Skeletal muscle satellite cell (primary cell): ENCODE results near the gene ZBTB34.

ENCODE experiments used
- H3K27me3 ChIP-seq: 2 replicates; pipeline ENCODE4 v1.7.0; 2013; ENCODE audit warnings: low read length; ENCODE audit not compliant: control insufficient read depth, insufficient read depth
- H3K36me3 ChIP-seq: 2 replicates; pipeline ENCODE4 v1.7.0; 2013; ENCODE audit warnings: mild to moderate bottlenecking, control low read depth, low read length; ENCODE audit not compliant: insufficient read depth
- H3K4me1 ChIP-seq: 2 replicates; pipeline ENCODE4 v1.7.0; 2013; ENCODE audit warnings: low read length; ENCODE audit not compliant: control insufficient read depth, insufficient read depth
- H3K4me2 ChIP-seq: 2 replicates; pipeline ENCODE4 v1.7.0; 2013; ENCODE audit warnings: mild to moderate bottlenecking, low read length
- H3K4me3 ChIP-seq: 2 replicates; pipeline ENCODE4 v1.7.0; 2013; ENCODE audit warnings: low read length
- H3K9ac ChIP-seq: 2 replicates; pipeline ENCODE4 v1.7.0; 2013; ENCODE audit warnings: mild to moderate bottlenecking, low read depth, low read length, moderate library complexity
- H3K9me3 ChIP-seq: replicated peaks from 2 replicates; pipeline ENCODE4 v1.7.0; 2013; ENCODE audit warnings: mild to moderate bottlenecking, control low read depth, low read length

ZBTB34 gene

GRCh38 chr9:126880947-126881332 is 20.5 kb downstream of the ZBTB34 start:
- no peak overlapping the region for H3K4me2 ChIP-seq
- no peaks in the 10 kb centered on the region for H3K4me1 ChIP-seq
- H3K9me3 ChIP-seq = no peaks in the 10 kb centered on the region
- peaks cover 30% of the 10 kb centered on the region for H3K36me3 ChIP-seq
- H3K9ac ChIP-seq = no peak overlapping the region
- no peak overlapping the region for H3K4me3 ChIP-seq
- no peaks in the 10 kb centered on the region for H3K27me3 ChIP-seq

- Histone ChIP-seq H3K4me2 (no peak overlapping the region), H3K9me3 (no peaks in the 10 kb centered on the region), H3K27me3 (no peaks in the 10 kb centered on the region), H3K36me3 (peaks cover 30% of the 10 kb centered on the region), H3K4me3 (no peak overlapping the region), H3K9ac (no peak overlapping the region), H3K4me1 (no peaks in the 10 kb centered on the region)
Observed at GRCh38 chr9:126882746-126883145, 22.3 kb downstream of the ZBTB34 start.

GRCh38 chr9:126883636-126884035 is 23.2 kb downstream of the ZBTB34 start:
- Histone ChIP-seq H3K27me3 (no peaks in the 10 kb centered on the region), H3K9ac (no peak overlapping the region), H3K4me3 (no peak overlapping the region), H3K4me1 (no peaks in the 10 kb centered on the region), H3K9me3 (no peaks in the 10 kb centered on the region), H3K4me2 (no peak overlapping the region), H3K36me3 (peaks cover 30% of the 10 kb centered on the region)

GRCh38 chr9:126885131-126885641 is 24.7 kb downstream of the ZBTB34 start:
- Histone ChIP-seq H3K4me2 (no peak overlapping the region), H3K27me3 (no peaks in the 10 kb centered on the region), H3K9me3 (no peaks in the 10 kb centered on the region), H3K9ac (no peak overlapping the region), H3K4me1 (no peaks in the 10 kb centered on the region), H3K36me3 (peaks cover 20% of the 10 kb centered on the region), H3K4me3 (no peak overlapping the region)

- Histone ChIP-seq H3K36me3 (peaks cover 10% of the 10 kb centered on the region), H3K4me2 (no peak overlapping the region), H3K4me3 (no peak overlapping the region), H3K9me3 (no peaks in the 10 kb centered on the region), H3K4me1 (no peaks in the 10 kb centered on the region), H3K27me3 (no peaks in the 10 kb centered on the region), H3K9ac (no peak overlapping the region)
Observed at GRCh38 chr9:126886034-126886822, 25.8 kb downstream of the ZBTB34 start.

GRCh38 chr9:126886897-126887296 is 26.5 kb downstream of the ZBTB34 start:
- Histone ChIP-seq H3K4me2 (no peak overlapping the region), H3K27me3 (no peaks in the 10 kb centered on the region)

GRCh38 chr9:126891676-126892075 is 31.2 kb downstream of the ZBTB34 start:
- H3K27me3 ChIP-seq = no peaks in the 10 kb centered on the region

More at GRCh38 chr9:126886897-126887296, 26.5 kb downstream of the ZBTB34 start:
- Histone ChIP-seq H3K4me3 (no peak overlapping the region), H3K9ac (no peak overlapping the region), H3K4me1 (no peaks in the 10 kb centered on the region), H3K36me3 (peaks cover 7% of the 10 kb centered on the region), H3K9me3 (no peaks in the 10 kb centered on the region)

GRCh38 chr9:126893079-126893478 is 32.6 kb downstream of the ZBTB34 start:
- no peaks in the 10 kb centered on the region for H3K4me1 ChIP-seq
- H3K27me3 ChIP-seq = peaks cover 4% of the 10 kb centered on the region
- no peak overlapping the region for H3K4me2 ChIP-seq
- H3K36me3 ChIP-seq = no peaks in the 10 kb centered on the region
- no peaks in the 10 kb centered on the region for H3K9me3 ChIP-seq
- H3K4me3 ChIP-seq = no peak overlapping the region
- no peak overlapping the region for H3K9ac ChIP-seq

More at GRCh38 chr9:126891676-126892075, 31.2 kb downstream of the ZBTB34 start:
- Histone ChIP-seq H3K4me2 (no peak overlapping the region), H3K9me3 (no peaks in the 10 kb centered on the region), H3K9ac (no peak overlapping the region), H3K36me3 (no peaks in the 10 kb centered on the region), H3K4me3 (no peak overlapping the region), H3K4me1 (no peaks in the 10 kb centered on the region)

- Histone ChIP-seq H3K27me3 (peaks cover 4% of the 10 kb centered on the region), H3K9ac (no peak overlapping the region), H3K4me2 (no peak overlapping the region), H3K9me3 (no peaks in the 10 kb centered on the region), H3K4me3 (no peak overlapping the region), H3K4me1 (no peaks in the 10 kb centered on the region), H3K36me3 (no peaks in the 10 kb centered on the region)
Observed at GRCh38 chr9:126894052-126894603, 33.7 kb downstream of the ZBTB34 start.

GRCh38 chr9:126902210-126902609 is 41.8 kb downstream of the ZBTB34 start:
- no peak overlapping the region for H3K4me2 ChIP-seq
- H3K9ac ChIP-seq = no peak overlapping the region
- no peaks in the 10 kb centered on the region for H3K9me3 ChIP-seq
- H3K4me1 ChIP-seq = no peaks in the 10 kb centered on the region
- H3K4me3 ChIP-seq = no peak overlapping the region
- H3K27me3 ChIP-seq = peaks cover 32% of the 10 kb centered on the region
- H3K36me3 ChIP-seq = no peaks in the 10 kb centered on the region

- H3K4me1 ChIP-seq = no peaks in the 10 kb centered on the region
- no peaks in the 10 kb centered on the region for H3K9me3 ChIP-seq
- no peaks in the 10 kb centered on the region for H3K36me3 ChIP-seq
- H3K4me2 ChIP-seq = no peak overlapping the region
- no peak overlapping the region for H3K4me3 ChIP-seq
- H3K27me3 ChIP-seq = peaks cover 45% of the 10 kb centered on the region
- no peak overlapping the region for H3K9ac ChIP-seq
Observed at GRCh38 chr9:126904586-126904985, 44.1 kb downstream of the ZBTB34 start.

- peaks cover 48% of the 10 kb centered on the region for H3K27me3 ChIP-seq
- H3K9me3 ChIP-seq = no peaks in the 10 kb centered on the region
- no peak overlapping the region for H3K4me3 ChIP-seq
- no peaks in the 10 kb centered on the region for H3K4me1 ChIP-seq
- no peaks in the 10 kb centered on the region for H3K36me3 ChIP-seq
- no peak overlapping the region for H3K9ac ChIP-seq
- H3K4me2 ChIP-seq = no peak overlapping the region
Observed at GRCh38 chr9:126906091-126906490, 45.7 kb downstream of the ZBTB34 start.
